Measurements from ENCODE around the gene ZNF92. TPM values are rescaled to one million over a fixed set of nuclear protein-coding genes. Genes with fewer than 3 reads are reported as not detected.

The ZNF92 gene
- total and polyA plus RNA-seq, 12 donors = 2.7 to 21.9 (median 11.4) TPM

DNA sequence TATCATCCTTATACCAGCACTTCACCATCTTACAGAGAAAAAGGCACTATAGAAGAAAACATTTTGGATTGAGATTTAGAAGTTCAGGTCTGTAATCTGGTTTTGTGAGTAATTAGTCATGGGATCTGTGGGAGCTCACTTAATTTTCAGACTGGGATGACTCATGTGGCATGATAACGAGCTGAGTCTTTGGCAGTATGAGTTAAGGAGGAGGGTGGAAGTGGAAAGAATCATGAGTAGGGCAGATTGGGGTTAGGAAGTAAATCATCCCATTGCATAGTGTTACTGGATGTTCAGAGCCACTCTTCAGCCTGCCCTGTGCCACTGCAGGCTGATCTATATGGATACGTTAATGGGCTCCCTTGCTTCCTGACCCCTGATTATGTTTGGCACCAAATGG, 64.9 kb downstream of the ZNF92 start:
- Histone ChIP-seq H3K9me3 (replicated peaks in 1 of 3) (no peaks in the 10 kb centered on the region), H3K36me3 (replicated peaks in 1 of 2) (no peaks in the 10 kb centered on the region), H3K27me3 (no peaks in the 10 kb centered on the region), H3K4me1 (replicated peaks in 1 of 2) (no peaks in the 10 kb centered on the region), H3K4me3 (no peak overlapping the region), H3K27ac (no peak overlapping the region)
- DNase-seq = peak; percentile 29 to 71 (median 57)
- 17 to 41% (median 20%) methylated on average over 2 of the region's 2 CpGs for WGBS, 4 donors
- no peak for TF ChIP-seq POLR2A (IDR thresholded peaks at IDR 0.05)
- TF ChIP-seq, protein P1, sequence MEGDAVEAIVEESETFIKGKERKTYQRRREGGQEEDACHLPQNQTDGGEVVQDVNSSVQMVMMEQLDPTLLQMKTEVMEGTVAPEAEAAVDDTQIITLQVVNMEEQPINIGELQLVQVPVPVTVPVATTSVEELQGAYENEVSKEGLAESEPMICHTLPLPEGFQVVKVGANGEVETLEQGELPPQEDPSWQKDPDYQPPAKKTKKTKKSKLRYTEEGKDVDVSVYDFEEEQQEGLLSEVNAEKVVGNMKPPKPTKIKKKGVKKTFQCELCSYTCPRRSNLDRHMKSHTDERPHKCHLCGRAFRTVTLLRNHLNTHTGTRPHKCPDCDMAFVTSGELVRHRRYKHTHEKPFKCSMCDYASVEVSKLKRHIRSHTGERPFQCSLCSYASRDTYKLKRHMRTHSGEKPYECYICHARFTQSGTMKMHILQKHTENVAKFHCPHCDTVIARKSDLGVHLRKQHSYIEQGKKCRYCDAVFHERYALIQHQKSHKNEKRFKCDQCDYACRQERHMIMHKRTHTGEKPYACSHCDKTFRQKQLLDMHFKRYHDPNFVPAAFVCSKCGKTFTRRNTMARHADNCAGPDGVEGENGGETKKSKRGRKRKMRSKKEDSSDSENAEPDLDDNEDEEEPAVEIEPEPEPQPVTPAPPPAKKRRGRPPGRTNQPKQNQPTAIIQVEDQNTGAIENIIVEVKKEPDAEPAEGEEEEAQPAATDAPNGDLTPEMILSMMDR (IDR thresholded peaks at IDR 0.05) = no peak
- intact Hi-C loops (cut with DNase I) = no loop called here

DNA sequence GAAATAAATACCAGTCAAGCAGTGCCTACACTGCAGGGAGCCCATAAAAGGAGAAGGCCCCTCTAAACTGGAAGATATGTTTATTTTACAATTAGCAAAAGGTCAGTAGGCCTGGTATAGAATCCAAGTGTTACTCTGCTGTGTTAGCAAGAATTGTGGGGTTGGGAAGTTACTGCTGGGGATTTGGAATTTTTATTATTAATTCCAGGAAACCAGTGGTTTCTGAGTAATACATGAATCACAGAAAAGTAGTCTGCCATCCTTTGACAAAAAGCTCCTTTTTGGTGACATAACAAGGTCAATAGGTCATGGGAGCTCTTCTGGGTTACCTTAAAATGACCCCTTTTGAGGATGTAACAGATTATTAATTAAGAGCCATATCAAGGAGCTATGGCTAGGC, 67.4 kb downstream of the ZNF92 start:
- no peaks in the 10 kb centered on the region for H3K27me3 ChIP-seq
- no peaks in the 10 kb centered on the region for H3K9me3 ChIP-seq (replicated peaks in 1 of 3)
- no peak overlapping the region for H3K27ac ChIP-seq
- H3K4me3 ChIP-seq = no peak overlapping the region
- intact Hi-C loops (cut with DNase I) = no loop called here
- TF ChIP-seq POLR2A (IDR thresholded peaks at IDR 0.05) = no peak
- TF ChIP-seq, protein P1 (IDR thresholded peaks at IDR 0.05) = no peak
- H3K36me3 ChIP-seq (replicated peaks in 1 of 2) = no peaks in the 10 kb centered on the region
- H3K4me1 ChIP-seq (replicated peaks in 1 of 2) = no peaks in the 10 kb centered on the region
- no peak for DNase-seq

DNA sequence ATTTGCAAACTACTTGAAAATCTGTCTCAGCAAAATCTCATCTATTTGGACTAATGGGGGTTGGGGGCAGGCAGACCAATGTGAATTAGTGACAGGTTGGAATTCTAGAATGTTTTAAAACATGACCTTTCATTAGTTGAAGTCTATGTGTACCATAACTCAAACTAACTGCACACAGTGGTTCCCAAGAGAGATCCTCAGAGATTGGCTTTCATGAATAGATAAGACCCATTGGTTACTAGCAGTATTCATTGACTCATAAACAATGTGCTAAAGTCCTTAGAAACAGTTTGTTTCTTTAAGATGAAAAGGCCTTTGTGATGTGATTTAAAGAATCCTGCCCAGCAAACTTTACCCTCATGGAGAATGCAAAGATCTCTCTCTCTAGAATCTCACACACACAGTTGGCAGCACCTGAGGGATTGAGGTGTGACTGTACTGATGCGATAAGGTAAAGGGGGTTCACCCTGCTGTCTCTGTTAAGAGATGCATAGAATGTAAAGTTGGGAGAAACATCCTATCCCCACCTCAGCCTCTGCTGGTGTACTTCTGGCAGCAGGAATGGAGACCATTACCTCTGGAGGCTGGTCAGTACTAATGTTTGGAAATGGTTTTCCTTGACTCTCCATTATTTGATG, 70.7 kb downstream of the ZNF92 start:
- DNase-seq = no peak
- Histone ChIP-seq H3K27me3 (no peaks in the 10 kb centered on the region), H3K4me3 (no peak overlapping the region), H3K36me3 (replicated peaks in 1 of 2) (no peaks in the 10 kb centered on the region), H3K27ac (no peak overlapping the region), H3K4me1 (replicated peaks in 1 of 2) (no peaks in the 10 kb centered on the region), H3K9me3 (replicated peaks in 1 of 3) (no peaks in the 10 kb centered on the region)
- WGBS, 4 donors = 85 to 97% (median 93%) methylated on average over 1 of the region's 1 CpG
- TF ChIP-seq, protein P1 (IDR thresholded peaks at IDR 0.05) = no peak
- TF ChIP-seq POLR2A (IDR thresholded peaks at IDR 0.05) = no peak
- intact Hi-C loops (cut with DNase I) = no loop called here

DNA sequence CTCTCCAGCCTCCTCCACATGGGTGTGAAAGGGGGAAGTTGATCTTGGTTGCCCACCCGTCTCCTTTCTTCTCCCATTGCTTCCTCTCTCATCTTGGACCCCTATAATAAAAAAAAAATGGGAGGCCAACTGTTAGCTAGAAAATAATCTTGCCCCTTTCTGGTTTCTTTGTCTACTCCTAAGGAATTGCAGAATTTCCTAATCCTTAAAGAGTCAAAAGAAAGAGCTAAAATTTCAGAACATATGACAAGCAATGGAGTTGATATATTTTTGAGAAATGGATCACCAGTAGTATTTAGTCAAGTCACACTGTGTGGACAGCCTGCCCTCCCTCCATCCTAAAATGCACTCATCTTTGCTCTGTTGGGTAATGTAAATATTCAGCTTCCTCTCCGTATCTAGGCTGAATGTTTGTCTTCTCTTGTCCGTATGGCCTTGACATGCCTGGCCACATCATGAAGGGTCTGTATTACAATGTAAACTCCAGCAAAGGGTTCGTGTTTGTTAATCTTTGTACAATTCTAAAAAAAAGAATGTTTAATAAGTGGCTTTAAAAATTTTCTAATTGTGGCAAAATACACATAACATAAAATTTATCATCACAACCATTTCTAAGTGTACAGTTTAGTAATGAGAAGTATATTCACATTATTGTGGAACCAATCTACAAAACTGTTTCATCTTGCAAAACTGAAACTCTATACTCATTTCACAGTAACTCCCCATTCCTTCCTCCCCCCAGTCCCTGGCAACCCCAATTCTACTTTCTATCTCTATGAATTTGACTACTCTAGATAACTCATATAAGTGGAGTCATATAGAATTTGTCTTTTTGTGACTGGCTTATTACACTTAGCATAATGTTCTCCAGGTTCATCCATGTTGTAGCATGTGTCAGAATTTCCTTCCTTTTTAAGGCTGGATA, 71.5 kb downstream of the ZNF92 start:
- Histone ChIP-seq H3K4me1 (replicated peaks in 1 of 2) (no peaks in the 10 kb centered on the region), H3K27ac (no peak overlapping the region), H3K4me3 (no peak overlapping the region), H3K27me3 (no peaks in the 10 kb centered on the region), H3K9me3 (replicated peaks in 1 of 3) (no peaks in the 10 kb centered on the region), H3K36me3 (replicated peaks in 1 of 2) (no peaks in the 10 kb centered on the region)
- WGBS, 4 donors = 56 to 69% (median 58%) methylated on average over 4 of the region's 4 CpGs
- DNase-seq = no peak
- intact Hi-C loops (cut with DNase I) = no loop called here
- TF ChIP-seq, protein P1 (IDR thresholded peaks at IDR 0.05) = no peak
- no peak for TF ChIP-seq POLR2A (IDR thresholded peaks at IDR 0.05)

Measured in adrenal gland (tissue), 12 donors.